Metanephros (tissue), 1 donor: ENCODE measurements around the gene NPEPL1. TPM values are rescaled to one million over a fixed set of nuclear protein-coding genes. Genes with fewer than 3 reads are reported as not detected.

Experiments used
- total RNA-seq: library from RNA; depleted of rRNA; stranded (reverse); fragments of >200 nt; gene quantifications from one replicate; pipeline ENCODE4 v1.2.3, GENCODE V29; 2014

Gene NPEPL1, protein sequence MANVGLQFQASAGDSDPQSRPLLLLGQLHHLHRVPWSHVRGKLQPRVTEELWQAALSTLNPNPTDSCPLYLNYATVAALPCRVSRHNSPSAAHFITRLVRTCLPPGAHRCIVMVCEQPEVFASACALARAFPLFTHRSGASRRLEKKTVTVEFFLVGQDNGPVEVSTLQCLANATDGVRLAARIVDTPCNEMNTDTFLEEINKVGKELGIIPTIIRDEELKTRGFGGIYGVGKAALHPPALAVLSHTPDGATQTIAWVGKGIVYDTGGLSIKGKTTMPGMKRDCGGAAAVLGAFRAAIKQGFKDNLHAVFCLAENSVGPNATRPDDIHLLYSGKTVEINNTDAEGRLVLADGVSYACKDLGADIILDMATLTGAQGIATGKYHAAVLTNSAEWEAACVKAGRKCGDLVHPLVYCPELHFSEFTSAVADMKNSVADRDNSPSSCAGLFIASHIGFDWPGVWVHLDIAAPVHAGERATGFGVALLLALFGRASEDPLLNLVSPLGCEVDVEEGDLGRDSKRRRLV
- 41.1 TPM for total RNA-seq

DNA sequence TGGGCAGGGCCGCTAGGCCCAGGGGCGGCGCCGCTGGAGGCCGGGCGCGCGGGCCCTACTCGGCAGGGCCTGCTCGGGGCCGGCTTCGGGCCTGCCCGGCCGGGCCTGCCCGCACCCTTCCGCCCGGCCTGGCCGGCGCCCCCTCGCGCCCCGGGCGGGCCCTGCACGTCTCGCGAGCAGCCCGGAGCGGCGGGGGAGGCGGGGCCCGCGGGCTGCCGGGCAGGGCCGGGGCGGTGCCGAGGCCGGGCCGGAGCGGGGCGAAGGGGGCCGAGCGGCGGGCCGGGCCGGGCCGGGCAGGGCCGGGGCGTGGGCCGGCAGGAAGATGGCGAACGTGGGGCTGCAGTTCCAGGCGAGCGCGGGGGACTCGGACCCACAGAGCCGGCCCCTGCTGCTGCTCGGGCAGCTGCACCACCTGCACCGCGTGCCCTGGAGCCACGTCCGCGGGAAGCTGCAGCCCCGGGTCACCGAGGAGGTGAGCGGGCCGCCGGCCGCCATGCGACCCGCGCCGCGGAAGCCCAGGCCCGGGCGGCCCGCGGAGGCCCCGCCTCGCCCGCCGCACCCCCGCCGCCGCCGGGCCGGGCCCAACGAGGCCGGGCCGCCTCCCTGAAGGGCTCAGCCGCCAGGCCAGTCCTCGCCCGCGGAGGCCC lies at the start of gene NPEPL1:
Gene NPEPL1, plus strand, starts transcription at position 222 of the 647 bp plus-strand sequence. Its CDS starts 101 bp downstream, at position 323.

DNA sequence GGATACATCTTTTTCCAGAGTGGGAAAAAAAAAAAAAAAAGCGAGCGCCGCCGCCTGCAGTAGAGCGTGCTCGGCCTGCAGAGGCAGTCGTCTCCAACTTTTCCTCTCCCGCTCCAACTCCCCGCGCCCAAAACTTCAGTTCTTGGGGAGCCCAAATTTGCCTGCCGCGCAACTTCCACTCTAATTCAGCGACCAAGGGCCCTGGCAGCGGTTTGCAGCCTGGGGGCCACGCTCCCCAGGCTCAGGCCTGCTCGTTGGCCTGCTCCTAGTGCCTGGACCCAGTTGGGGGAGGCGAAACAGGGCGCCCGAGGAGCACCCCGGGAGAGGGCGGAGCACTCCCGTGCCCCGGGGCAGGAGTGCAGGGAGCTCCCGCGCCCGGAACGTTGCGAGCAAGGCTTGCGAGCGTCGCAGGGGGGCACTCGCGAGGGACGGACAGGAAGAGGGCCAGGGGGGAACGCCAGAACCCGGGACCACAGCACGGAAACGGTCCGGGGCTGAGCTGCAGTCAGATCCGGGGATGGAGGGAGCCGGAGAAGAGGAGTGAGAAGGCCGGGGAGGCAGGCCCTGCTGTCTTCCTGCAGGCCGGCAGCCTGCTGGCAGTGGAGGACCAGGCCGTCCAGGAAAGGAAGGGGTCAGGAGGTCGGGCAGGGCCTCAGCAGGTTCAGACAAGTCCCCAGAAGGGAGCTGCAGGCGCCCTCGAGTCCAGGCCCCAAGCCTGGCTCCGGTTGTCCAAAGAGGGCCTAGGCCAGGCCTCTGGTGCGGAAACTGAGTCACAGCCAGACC lies 41.6 kb upstream of the NPEPL1 start, which contains the start of gene STX16:
Gene STX16, plus strand, starts transcription at position 508 of the 783 bp plus-strand sequence. CDS start 724 bp downstream, outside the sequence.

Other genes with a start within 250 kb of the NPEPL1 start
- gene APCDD1L, start 177.4 kb upstream of the NPEPL1 start, total RNA-seq: 11.4 TPM
- 62.2 TPM for gene STX16, start 41.5 kb upstream of the NPEPL1 start, total RNA-seq
- gene GNAS-AS1, start 158.1 kb downstream of the NPEPL1 start, total RNA-seq: 2.6 TPM
- 1,201 TPM for gene GNAS, start 159.9 kb downstream of the NPEPL1 start, total RNA-seq